ENCODE measurements around the gene NELFB. TPM values are rescaled to one million over a fixed set of nuclear protein-coding genes. Genes with fewer than 3 reads are reported as not detected.

NELFB gene
- total and polyA plus RNA-seq, 4 donors, result 4.7 to 24.6 (median 18.1) TPM

- peaks cover 0 to 11% (median 5%) of the 10 kb centered on the region in 4 donors for H3K36me3 ChIP-seq (ENCODE audit: control insufficient read depth in 4 of 4, insufficient read depth in 3 of 4, low read depth in 1 of 4, low read length in 3 of 4)
- under 1% methylated on average over 58 of the region's 58 CpGs for WGBS
- no peaks in the 10 kb centered on the region for H3K27me3 ChIP-seq (ENCODE audit: control insufficient read depth in 4 of 4, insufficient read depth in 4 of 4, low read length in 3 of 4)
- H3K27ac ChIP-seq (ENCODE audit: low read depth in 1 of 2, low read length in 2 of 2), result peak overlapping the region; percentile 74 to 92
- TF ChIP-seq JUND (IDR thresholded peaks at IDR 0.05), result no peak
- no peak for TF ChIP-seq RAD21 (IDR thresholded peaks at IDR 0.05)
- TF ChIP-seq EGR1 (IDR thresholded peaks at IDR 0.05; ENCODE audit: low read depth in 2 of 2), result no peak
- TF ChIP-seq RXRA (IDR thresholded peaks at IDR 0.05), result no peak
- no peak for TF ChIP-seq YY1 (IDR thresholded peaks at IDR 0.05)
- TF ChIP-seq HNF4G (IDR thresholded peaks at IDR 0.05), result no peak
- TF ChIP-seq FOXA2 (IDR thresholded peaks at IDR 0.05), result no peak
- TF ChIP-seq SP1 (IDR thresholded peaks at IDR 0.05), result no peak
- TF ChIP-seq CTCF (IDR thresholded peaks at IDR 0.05; ENCODE audit: low read depth, low read length, missing input control), result no peak
- no peak for TF ChIP-seq NR2F2 (IDR thresholded peaks at IDR 0.05)
- TF ChIP-seq, protein P1, sequence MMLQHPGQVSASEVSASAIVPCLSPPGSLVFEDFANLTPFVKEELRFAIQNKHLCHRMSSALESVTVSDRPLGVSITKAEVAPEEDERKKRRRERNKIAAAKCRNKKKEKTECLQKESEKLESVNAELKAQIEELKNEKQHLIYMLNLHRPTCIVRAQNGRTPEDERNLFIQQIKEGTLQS (IDR thresholded peaks at IDR 0.05), result no peak
- TF ChIP-seq, protein P2, sequence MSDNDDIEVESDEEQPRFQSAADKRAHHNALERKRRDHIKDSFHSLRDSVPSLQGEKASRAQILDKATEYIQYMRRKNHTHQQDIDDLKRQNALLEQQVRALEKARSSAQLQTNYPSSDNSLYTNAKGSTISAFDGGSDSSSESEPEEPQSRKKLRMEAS (IDR thresholded peaks at IDR 0.05), result no peak
- TF ChIP-seq GABPA (IDR thresholded peaks at IDR 0.05 in 1 of 2, conservative IDR thresholded peaks at IDR 0.05 in 1 of 2), result no peak
- TF ChIP-seq FOXA1 (IDR thresholded peaks at IDR 0.05), result no peak
- TF ChIP-seq HNF4A (conservative IDR thresholded peaks at IDR 0.05), result no peak
- TF ChIP-seq, protein P3, sequence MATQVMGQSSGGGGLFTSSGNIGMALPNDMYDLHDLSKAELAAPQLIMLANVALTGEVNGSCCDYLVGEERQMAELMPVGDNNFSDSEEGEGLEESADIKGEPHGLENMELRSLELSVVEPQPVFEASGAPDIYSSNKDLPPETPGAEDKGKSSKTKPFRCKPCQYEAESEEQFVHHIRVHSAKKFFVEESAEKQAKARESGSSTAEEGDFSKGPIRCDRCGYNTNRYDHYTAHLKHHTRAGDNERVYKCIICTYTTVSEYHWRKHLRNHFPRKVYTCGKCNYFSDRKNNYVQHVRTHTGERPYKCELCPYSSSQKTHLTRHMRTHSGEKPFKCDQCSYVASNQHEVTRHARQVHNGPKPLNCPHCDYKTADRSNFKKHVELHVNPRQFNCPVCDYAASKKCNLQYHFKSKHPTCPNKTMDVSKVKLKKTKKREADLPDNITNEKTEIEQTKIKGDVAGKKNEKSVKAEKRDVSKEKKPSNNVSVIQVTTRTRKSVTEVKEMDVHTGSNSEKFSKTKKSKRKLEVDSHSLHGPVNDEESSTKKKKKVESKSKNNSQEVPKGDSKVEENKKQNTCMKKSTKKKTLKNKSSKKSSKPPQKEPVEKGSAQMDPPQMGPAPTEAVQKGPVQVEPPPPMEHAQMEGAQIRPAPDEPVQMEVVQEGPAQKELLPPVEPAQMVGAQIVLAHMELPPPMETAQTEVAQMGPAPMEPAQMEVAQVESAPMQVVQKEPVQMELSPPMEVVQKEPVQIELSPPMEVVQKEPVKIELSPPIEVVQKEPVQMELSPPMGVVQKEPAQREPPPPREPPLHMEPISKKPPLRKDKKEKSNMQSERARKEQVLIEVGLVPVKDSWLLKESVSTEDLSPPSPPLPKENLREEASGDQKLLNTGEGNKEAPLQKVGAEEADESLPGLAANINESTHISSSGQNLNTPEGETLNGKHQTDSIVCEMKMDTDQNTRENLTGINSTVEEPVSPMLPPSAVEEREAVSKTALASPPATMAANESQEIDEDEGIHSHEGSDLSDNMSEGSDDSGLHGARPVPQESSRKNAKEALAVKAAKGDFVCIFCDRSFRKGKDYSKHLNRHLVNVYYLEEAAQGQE (IDR thresholded peaks at IDR 0.05), result no peak
- no peak for TF ChIP-seq TAF1 (conservative IDR thresholded peaks at IDR 0.05)
- TF ChIP-seq, protein P4, sequence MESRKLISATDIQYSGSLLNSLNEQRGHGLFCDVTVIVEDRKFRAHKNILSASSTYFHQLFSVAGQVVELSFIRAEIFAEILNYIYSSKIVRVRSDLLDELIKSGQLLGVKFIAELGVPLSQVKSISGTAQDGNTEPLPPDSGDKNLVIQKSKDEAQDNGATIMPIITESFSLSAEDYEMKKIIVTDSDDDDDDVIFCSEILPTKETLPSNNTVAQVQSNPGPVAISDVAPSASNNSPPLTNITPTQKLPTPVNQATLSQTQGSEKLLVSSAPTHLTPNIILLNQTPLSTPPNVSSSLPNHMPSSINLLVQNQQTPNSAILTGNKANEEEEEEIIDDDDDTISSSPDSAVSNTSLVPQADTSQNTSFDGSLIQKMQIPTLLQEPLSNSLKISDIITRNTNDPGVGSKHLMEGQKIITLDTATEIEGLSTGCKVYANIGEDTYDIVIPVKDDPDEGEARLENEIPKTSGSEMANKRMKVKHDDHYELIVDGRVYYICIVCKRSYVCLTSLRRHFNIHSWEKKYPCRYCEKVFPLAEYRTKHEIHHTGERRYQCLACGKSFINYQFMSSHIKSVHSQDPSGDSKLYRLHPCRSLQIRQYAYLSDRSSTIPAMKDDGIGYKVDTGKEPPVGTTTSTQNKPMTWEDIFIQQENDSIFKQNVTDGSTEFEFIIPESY (IDR thresholded peaks at IDR 0.05), result no peak
- H3K4me3 ChIP-seq (ENCODE audit: low read depth in 1 of 3, low read length in 3 of 3), result peak overlapping the region; percentile 43 to 57 (median 49)
- H3K9ac ChIP-seq (ENCODE audit: low read depth in 1 of 2, low read length in 2 of 2), result peak overlapping the region in 1 of 2 donors; percentile 38
- H3K9me3 ChIP-seq (ENCODE audit: control insufficient read depth in 4 of 4, low read length in 3 of 4), result no peaks in the 10 kb centered on the region
- DNase-seq (ENCODE audit: low spot score), result peak; percentile 72
- H3K4me1 ChIP-seq (ENCODE audit: control insufficient read depth in 4 of 4, insufficient read depth in 4 of 4, low read length in 3 of 4), result peaks cover 8 to 49% (median 21%) of the 10 kb centered on the region in 4 donors
Observed at GRCh38 chr9:137240318-137240840, 14.7 kb upstream of the NELFB start.
